HG03442 (cell line): Measurements from ENCODE around the gene AGPAT1.
"Not testable (repeated sequence)": the region's sequence is repeated elsewhere in the genome, so short reads cannot be mapped to it uniquely, and the experiment has no call there.

Experiments
- ATAC-seq: cut with Tn5 transposase; IDR thresholded peaks from one replicate; pipeline ENCODE4 v1.9.1; 2021; ENCODE audit warnings: mild to moderate bottlenecking, moderate library complexity; ENCODE audit not compliant: unreplicated experiment

AGPAT1 gene

GRCh38 chr6:32187725-32188380 is 12.0 kb upstream of the AGPAT1 start:
- ATAC-seq: not testable (repeated sequence)

- no peak for ATAC-seq
These were observed 11.3 kb upstream of the AGPAT1 start for GRCh38 chr6:32187009-32187709.

GRCh38 chr6:32186151-32186840 is 10.4 kb upstream of the AGPAT1 start:
- not testable (repeated sequence) for ATAC-seq

GRCh38 chr6:32185681-32186131 is 9.8 kb upstream of the AGPAT1 start:
- peak; percentile 30 for ATAC-seq

GRCh38 chr6:32184084-32184640 is 8.3 kb upstream of the AGPAT1 start, which contains the start of gene AGER:
Gene AGER (minus strand): TSS chr6:32184253. CDS start chr6:32184222, 31 bp downstream.
- ATAC-seq: no peak

- no peak for ATAC-seq
These were observed 7.7 kb upstream of the AGPAT1 start for GRCh38 chr6:32183483-32184083.

- ATAC-seq: no peak
These were observed 7.1 kb upstream of the AGPAT1 start for GRCh38 chr6:32183030-32183429.

GRCh38 chr6:32182555-32182981 is 6.7 kb upstream of the AGPAT1 start:
- no peak for ATAC-seq

- ATAC-seq: no peak
These were observed 6.1 kb upstream of the AGPAT1 start for GRCh38 chr6:32181915-32182529.

- ATAC-seq: no peak
These were observed 5.3 kb upstream of the AGPAT1 start for GRCh38 chr6:32181148-32181702.

GRCh38 chr6:32179766-32180405 is 4.0 kb upstream of the AGPAT1 start:
- ATAC-seq: no peak

- no peak for ATAC-seq
These were observed 2.9 kb upstream of the AGPAT1 start for GRCh38 chr6:32178547-32179440.

GRCh38 chr6:32177788-32178546 is 2.1 kb upstream of the AGPAT1 start, which contains the start of gene RNF5:
Gene RNF5 (plus strand): TSS chr6:32178405. CDS start chr6:32178512, 107 bp downstream.
- peak; percentile 79 for ATAC-seq

- peak; percentile 0 for ATAC-seq
These were observed 1.4 kb upstream of the AGPAT1 start for GRCh38 chr6:32177183-32177787.

GRCh38 chr6:32176476-32177182 is 745 bp upstream of the AGPAT1 start:
- no peak for ATAC-seq

GRCh38 chr6:32175322-32175710 is 568 bp downstream of the AGPAT1 start:
- no peak for ATAC-seq

GRCh38 chr6:32174416-32174815 is 1.5 kb downstream of the AGPAT1 start:
- no peak for ATAC-seq
